Measurements from ENCODE around the gene NFX1. TPM values are rescaled to one million over a fixed set of nuclear protein-coding genes. Genes with fewer than 3 reads are reported as not detected.
"Not testable (repeated sequence)": the region's sequence is repeated elsewhere in the genome, so short reads cannot be mapped to it uniquely, and the experiment has no call there.

NFX1 gene
- total RNA-seq, 2 experiments from 2014 or later = 37.5 to 37.8 TPM

DNA sequence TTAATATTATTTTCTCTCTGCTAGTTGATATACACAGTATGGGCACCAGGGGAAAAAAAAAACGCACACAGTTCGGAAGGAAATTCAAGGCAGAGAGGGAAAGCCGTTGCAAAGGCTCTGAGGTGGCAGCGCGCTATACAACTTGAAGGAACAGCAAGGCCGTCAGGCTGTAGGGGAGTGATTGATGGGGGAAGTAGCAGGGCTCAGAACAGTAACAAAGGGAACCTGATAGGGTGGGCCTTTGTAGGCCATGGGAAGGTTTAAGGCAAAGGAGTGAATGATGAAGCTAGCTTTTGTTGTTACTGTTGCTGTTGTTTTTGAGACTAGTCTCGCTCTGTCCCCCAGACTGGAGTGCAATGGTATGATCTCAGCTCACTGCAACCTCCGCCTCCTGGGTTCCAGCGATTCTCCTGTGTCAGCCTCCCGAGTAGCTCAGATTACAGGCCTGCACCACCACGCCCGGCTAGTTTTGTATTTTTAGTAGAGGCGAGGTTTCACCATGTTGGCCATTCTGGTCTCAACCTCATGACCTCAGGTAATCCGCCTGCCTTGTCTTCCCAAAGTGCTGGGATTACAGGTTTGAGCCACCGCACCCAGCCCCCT is 85.0 kb downstream of the NFX1 start:
- Mint-ChIP-seq H3K36me3 (ENCODE audit: low read depth) (peaks cover 15% of the 10 kb centered on the region), H3K4me1 (peaks cover 14% of the 10 kb centered on the region), H3K9me3 (no peaks in the 10 kb centered on the region), H3K4me3 (no peak overlapping the region), H3K27ac (no peak overlapping the region), H3K27me3 (no peaks in the 10 kb centered on the region)
- ChIA-PET POLR2A (interaction anchor here (1.0 to 1.7 kb wide), 5 partner anchors 24 to 92 kb away, joined by 3 to 9 read pairs (median 5); partner anchors contain the start of genes AQP3 and NFX1), CTCF (interaction anchor here (0.6 to 7.0 kb wide), 33 partner anchors 10 to 388 kb away, joined by 3 to 91 read pairs (median 4); partner anchors contain the start of genes AQP3, NFX1 and NOL6)
- no peak for DNase-seq

DNA sequence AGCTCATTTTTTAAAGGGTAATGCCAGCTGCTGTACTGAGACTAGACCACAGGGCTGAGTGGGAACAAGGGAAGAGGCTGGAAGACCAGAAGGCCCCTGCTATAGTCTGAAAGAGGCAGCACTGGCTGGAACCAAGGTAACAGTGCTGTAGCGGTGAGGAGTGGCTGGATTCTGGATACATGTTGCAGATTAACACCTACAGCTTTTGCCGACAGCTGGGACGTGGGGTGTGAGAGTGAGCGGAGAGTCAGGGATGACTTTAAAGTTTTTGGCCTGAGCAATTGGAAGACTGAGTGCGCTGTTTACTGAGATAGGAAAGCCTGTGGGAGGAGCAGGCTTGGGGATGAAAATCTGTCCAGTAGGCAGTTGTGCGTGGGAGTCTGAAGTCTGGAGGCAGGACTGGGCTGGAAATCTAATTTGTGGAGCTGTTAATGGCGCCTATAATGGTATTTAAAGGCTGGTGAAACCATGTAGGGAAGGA is 85.6 kb downstream of the NFX1 start:
- Mint-ChIP-seq H3K9me3 (no peaks in the 10 kb centered on the region), H3K36me3 (ENCODE audit: low read depth) (peaks cover 12% of the 10 kb centered on the region), H3K4me1 (peaks cover 12% of the 10 kb centered on the region), H3K27me3 (no peaks in the 10 kb centered on the region), H3K4me3 (no peak overlapping the region), H3K27ac (no peak overlapping the region)
- DNase-seq = no peak
- CTCF ChIA-PET = interaction anchor here (1.1 to 7.0 kb wide), 19 partner anchors 12 to 122 kb away, joined by 3 to 91 read pairs (median 5); partner anchors contain the start of genes NFX1 and NOL6
- POLR2A ChIA-PET = interaction anchor here (1.5 to 1.6 kb wide), 3 partner anchors 23 to 72 kb away, joined by 4 to 8 read pairs (median 5); partner anchors contain the start of gene AQP3

DNA sequence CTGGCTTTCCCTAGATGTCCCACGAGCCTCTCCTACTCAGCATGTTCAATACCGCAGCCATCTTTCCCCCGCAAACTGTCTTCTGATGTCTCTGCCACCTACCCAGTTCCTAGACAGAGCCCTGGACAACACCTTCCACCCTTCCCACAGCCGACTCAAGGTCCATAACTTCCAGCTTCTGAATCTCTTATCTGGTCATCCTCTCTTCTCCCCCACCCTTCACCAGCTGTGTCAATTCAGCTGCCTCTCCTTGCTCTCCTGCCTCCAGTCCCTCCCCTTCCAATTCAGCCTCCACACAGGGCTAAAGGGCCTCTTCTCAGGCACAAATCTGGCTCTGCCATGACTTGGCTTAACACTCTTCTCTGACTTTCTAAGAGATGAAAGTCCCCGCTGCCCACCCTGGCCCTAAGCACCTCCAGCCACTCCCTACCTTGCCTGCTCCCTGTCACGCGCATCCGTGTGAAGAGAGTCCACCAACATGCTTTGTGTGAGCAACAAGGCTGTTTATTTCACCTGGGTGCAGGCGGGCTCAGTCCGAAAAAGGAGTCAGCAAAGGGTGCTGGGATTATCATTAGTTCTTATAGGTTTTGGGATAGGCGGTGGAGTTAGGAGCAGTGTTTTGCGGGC is 86.9 kb downstream of the NFX1 start:
- Mint-ChIP-seq H3K36me3 (ENCODE audit: low read depth) (peaks cover 2% of the 10 kb centered on the region), H3K27me3 (no peaks in the 10 kb centered on the region), H3K9me3 (no peaks in the 10 kb centered on the region), H3K4me1 (peaks cover 6% of the 10 kb centered on the region), H3K4me3 (no peak overlapping the region), H3K27ac (no peak overlapping the region)
- ChIA-PET POLR2A (no interaction called here), CTCF (interaction anchor here (4.0 to 7.0 kb wide), 2 partner anchors 75 to 88 kb away, joined by 35 to 91 read pairs; no protein-coding TSS in a partner anchor)
- DNase-seq = no peak

DNA sequence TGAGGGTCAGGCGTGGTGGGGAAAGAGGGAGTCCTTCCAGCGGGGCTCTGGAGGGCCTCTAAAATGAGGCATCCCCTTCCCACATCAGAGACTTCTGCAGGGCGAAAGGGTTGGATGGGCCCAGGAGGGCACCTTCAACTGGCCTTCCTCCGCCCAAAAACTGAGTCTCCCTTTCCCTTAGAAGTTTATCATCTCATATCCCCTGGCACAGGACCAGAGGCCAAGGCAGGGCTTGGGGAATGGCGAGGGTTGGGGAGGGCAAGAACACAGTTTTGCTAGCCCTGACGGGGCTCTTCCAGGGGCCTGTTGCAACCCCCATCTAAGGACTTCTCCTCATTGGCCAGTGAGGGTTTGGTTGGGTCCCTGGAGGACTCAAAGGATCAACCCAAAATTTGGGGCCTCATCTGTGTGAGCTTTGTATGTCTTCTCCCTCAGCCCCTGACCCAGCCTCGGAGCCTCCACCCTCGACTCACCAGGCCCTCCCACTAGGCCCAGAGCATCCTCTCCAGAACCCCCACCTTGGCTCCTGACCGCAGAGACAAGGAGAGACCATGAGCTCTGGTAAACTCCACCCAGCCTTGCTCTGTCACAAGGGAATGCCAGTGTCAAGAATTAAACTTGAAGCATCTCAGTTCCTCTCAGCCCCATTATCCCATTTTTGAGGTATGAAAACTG is 87.9 kb downstream of the NFX1 start:
- Mint-ChIP-seq H3K36me3 (ENCODE audit: low read depth) (peaks cover 2% of the 10 kb centered on the region), H3K4me3 (no peak overlapping the region), H3K9me3 (no peaks in the 10 kb centered on the region), H3K27me3 (no peaks in the 10 kb centered on the region), H3K27ac (no peak overlapping the region), H3K4me1 (peaks cover 6% of the 10 kb centered on the region)
- no peak for DNase-seq
- ChIA-PET CTCF (interaction anchor here (1.0 to 7.0 kb wide), 3 partner anchors 18 to 87 kb away, joined by 3 to 91 read pairs (median 3); no protein-coding TSS in a partner anchor), POLR2A (no interaction called here)

DNA sequence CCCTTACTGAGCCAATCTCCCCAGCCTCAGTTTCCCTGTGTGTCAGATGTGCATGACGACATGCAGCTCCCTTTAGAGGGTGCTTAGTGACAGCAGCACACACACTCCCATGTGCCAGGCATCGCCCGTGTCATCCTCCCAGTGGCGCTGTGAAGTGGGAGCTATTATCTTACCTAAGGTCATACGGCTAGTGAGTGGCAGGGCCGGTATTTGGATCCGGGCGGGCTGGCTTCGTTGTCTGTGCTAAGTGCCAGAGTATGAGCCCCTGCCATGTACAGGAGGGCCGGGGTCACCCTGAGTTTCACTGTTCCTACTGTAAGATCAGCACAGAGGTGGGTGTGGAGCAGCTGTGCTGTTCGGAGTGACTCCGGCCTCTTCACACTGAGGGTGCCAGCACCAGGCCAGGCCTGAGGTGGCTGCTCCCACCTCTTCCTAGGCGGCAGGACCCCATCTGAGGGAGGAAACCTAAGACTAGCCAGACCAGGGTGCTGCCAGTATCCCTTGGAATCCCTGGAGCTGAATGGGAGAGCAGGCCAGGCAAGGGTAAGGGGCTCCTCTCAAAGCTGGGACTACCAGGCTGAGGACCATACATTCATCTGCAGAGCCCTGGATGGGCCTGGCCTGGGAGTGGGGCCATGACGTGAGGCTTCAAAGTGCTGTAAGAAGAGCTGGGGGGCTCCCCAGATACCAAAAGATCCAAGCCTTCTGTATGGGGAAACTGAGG is 89.5 kb downstream of the NFX1 start:
- CTCF ChIA-PET = interaction anchor here (1.2 kb wide), 1 partner anchor 73 kb away, joined by 5 read pairs; no protein-coding TSS in a partner anchor
- DNase-seq = no peak

DNA sequence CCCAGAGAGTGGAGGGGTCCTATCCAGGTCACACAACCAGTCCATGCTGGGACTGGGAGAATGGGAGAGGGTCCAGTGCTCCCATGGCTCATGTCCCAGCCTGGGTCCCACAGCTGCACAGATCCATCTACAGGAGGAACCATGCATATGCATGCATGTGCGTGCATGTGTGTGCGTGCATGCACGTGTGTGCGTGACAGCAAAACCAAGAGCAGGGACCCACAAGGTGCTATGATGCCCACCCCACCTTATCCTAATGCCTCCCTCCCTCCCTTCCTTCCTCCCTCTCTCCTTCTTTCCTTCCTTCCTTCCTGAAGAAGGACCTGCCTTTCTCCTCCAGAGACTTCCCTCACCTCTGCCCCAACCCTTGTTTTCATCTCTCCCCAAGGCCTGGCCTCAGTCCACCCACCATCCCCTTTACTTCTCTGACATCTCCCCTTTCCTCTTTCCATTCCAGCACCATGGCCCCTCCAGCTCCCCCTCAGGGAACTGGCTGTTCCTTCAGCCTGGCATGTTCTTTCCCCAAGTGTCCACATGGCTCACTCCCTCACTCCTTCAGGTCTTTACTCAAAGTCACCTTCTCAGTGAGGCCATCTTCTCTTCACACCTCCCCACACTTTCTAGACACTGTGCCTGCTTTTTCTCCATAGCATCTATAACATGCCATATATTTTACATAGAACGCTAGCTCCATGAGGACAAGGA is 90.2 kb downstream of the NFX1 start:
- H3K4me3 Mint-ChIP-seq = no peak overlapping the region
- H3K4me1 Mint-ChIP-seq = no peaks in the 10 kb centered on the region

More for the DNA sequence above, 89.5 kb downstream of the NFX1 start:
- H3K9me3 Mint-ChIP-seq = no peaks in the 10 kb centered on the region
- peaks cover under 1% of the 10 kb centered on the region for H3K36me3 Mint-ChIP-seq (ENCODE audit: low read depth)
- no peaks in the 10 kb centered on the region for H3K27me3 Mint-ChIP-seq
- H3K4me1 Mint-ChIP-seq = peaks cover 3% of the 10 kb centered on the region
- no peak overlapping the region for H3K27ac Mint-ChIP-seq
- H3K4me3 Mint-ChIP-seq = no peak overlapping the region
- POLR2A ChIA-PET = no interaction called here

DNA sequence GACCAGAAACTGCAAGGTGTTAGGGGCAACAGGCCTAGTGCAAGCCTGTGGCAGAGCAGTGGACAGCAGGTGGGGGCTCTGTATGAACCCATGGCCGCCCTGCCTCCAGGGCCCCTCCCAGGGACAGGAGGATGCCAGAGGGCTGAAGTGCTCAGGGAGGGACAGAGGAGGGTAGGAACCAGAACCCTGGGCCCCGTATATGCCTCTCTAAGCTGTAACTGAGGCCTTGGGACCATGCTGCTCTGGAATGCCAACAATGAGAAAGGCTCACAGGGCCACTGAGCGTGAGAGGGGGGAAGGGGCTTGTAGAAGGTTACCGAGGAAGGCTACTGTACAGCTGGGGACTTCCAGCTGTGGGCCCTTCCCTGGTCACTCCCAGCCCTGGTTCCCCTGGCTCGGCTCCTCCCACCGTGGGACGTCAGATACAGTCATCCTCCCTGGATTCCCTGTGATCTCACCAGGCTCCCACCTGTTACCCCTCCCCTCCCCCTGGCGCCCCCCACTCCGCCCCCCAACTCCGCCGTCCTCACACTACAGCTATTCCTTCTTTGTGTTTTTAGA is 91.0 kb downstream of the NFX1 start:
- no peaks in the 10 kb centered on the region for H3K27me3 Mint-ChIP-seq
- H3K27ac Mint-ChIP-seq = no peak overlapping the region
- no peaks in the 10 kb centered on the region for H3K9me3 Mint-ChIP-seq
- no peaks in the 10 kb centered on the region for H3K36me3 Mint-ChIP-seq (ENCODE audit: low read depth)
- H3K4me3 Mint-ChIP-seq = no peak overlapping the region
- CTCF ChIA-PET = no interaction called here
- POLR2A ChIA-PET = no interaction called here
- H3K4me1 Mint-ChIP-seq = no peaks in the 10 kb centered on the region
- DNase-seq = no peak

More for the DNA sequence above, 90.2 kb downstream of the NFX1 start:
- Mint-ChIP-seq H3K9me3 (no peaks in the 10 kb centered on the region), H3K27ac (no peak overlapping the region), H3K36me3 (ENCODE audit: low read depth) (no peaks in the 10 kb centered on the region), H3K27me3 (no peaks in the 10 kb centered on the region)
- no peak for DNase-seq
- ChIA-PET CTCF (interaction anchor here (1.2 kb wide), 1 partner anchor 72 kb away, joined by 5 read pairs; no protein-coding TSS in a partner anchor), POLR2A (no interaction called here)

DNA sequence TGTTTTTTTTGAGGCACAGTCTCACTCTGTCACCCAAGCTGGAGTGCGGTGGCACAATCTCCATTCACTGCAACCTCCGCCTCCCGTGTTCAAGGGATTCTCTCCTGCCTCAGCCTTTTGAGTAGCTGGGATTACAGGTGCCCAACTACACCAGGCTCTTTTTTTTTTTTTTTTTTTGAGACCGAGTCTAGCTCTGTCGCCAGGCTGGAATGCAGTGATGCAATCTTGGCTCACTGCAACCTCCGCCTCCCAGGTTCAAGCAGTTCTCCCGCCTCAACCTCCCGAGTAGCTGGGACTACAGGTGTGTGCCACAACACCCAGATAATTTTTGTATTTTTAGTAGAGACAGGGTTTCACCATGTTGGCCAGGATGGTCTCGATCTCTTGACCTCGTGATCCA is 92.1 kb downstream of the NFX1 start:
- H3K36me3 Mint-ChIP-seq (ENCODE audit: low read depth); H3K27ac Mint-ChIP-seq; H3K4me1 Mint-ChIP-seq; H3K27me3 Mint-ChIP-seq; H3K9me3 Mint-ChIP-seq; DNase-seq; H3K4me3 Mint-ChIP-seq; POLR2A ChIA-PET: not testable (repeated sequence)
- CTCF ChIA-PET = interaction anchor here (0.7 kb wide), 1 partner anchor 114 kb away, joined by 3 read pairs; no protein-coding TSS in a partner anchor

DNA sequence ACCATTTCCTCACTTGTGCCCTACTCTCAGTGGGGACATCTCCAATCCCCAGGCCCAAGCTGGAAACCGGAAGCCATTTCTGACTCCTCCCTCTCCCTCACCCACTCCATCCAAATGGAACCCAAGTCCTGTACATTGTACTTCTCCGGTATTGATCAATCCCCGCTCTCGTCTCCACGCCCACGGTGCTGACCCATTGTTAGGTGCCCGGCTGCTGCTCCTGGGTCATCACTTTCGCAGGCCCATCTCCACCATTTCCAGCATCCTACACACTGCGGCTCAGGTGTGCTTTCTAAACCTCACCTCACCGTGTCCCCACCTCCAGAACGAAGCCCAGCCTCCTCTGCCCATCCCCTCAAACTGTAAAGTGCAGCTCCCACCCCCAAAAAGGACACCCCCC is 93.1 kb downstream of the NFX1 start:
- H3K27ac Mint-ChIP-seq; H3K4me3 Mint-ChIP-seq; H3K4me1 Mint-ChIP-seq; DNase-seq; H3K27me3 Mint-ChIP-seq; H3K9me3 Mint-ChIP-seq; POLR2A ChIA-PET; CTCF ChIA-PET; H3K36me3 Mint-ChIP-seq (ENCODE audit: low read depth): not testable (repeated sequence)

DNA sequence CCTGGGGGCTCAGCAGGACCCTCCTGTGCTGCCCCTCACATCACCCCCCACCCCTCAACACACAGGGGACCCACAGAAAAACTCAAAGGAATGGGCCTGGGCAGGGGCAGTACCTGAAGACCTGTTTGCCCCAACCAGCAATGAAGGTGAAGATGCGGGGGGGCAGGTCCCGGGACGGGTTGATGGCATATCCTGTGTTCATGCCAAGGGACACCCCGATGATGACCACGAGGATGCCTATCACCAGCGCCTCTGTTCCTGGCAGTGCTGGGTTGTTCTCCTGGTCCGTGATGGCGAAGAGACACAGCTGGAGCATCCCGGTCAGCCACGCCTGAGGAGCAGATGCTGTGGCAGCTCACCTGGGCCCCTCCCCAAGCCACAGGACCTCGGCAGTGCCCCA is 95.2 kb downstream of the NFX1 start:
- POLR2A ChIA-PET; H3K27ac Mint-ChIP-seq; CTCF ChIA-PET; H3K4me1 Mint-ChIP-seq; H3K9me3 Mint-ChIP-seq; H3K4me3 Mint-ChIP-seq; DNase-seq; H3K27me3 Mint-ChIP-seq; H3K36me3 Mint-ChIP-seq (ENCODE audit: low read depth): not testable (repeated sequence)

DNA sequence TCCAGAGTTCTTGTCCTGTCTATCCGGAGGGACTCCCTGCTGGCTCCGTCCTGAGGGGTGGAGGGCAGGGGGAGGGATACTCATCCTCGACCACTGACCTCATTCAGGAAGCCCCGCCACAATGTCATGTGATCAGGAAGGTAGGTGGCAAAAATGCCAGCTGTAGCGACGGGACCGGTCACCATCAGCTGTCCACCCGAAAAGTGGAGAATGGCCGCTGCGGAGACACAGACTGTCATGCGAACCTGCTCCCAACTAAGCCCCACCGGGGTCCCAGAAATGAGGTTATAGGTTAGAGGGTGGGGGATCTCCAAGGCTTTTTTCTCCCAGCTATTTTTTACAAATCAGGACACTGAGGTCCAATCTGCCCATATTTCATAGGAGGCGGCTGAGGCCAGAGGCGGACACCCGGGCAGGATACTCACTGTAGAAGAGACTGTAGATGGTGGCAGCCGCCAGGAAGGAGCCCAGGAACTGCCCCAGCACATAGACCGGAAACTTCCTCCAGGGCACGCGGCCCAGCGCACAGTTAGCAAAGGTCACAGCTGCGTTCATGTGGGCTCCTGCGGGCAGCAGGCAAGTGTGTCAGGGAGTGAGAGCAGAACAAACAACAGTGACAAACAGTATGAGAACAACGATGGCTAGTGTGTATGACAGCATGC is 95.8 kb downstream of the NFX1 start:
- H3K36me3 Mint-ChIP-seq (ENCODE audit: low read depth); H3K9me3 Mint-ChIP-seq; H3K4me3 Mint-ChIP-seq; POLR2A ChIA-PET; H3K27ac Mint-ChIP-seq; DNase-seq; H3K27me3 Mint-ChIP-seq; H3K4me1 Mint-ChIP-seq: not testable (repeated sequence)
- CTCF ChIA-PET = interaction anchor here (1.1 kb wide), 1 partner anchor 11 kb away, joined by 3 read pairs; no protein-coding TSS in a partner anchor

DNA sequence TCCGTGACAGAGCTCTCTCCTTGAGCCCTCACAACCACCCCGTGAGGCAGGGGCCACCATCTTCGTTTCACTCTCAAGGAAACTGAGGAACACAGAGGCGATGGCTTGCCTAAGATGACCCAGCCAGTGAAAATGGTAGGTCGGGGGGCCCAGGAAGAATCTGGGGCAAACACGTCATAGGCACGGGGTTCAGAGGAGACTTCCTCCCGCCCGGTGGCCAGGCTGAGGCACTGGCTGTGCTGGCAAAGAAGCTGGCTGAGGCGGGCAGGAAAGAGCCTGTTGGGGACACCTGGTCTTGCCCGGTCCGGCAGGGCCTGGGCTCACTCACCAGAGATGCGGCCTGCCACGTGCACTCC is 96.3 kb downstream of the NFX1 start:
- H3K9me3 Mint-ChIP-seq; DNase-seq; H3K27ac Mint-ChIP-seq; H3K4me1 Mint-ChIP-seq; H3K4me3 Mint-ChIP-seq; H3K36me3 Mint-ChIP-seq (ENCODE audit: low read depth); H3K27me3 Mint-ChIP-seq; POLR2A ChIA-PET: not testable (repeated sequence)
- CTCF ChIA-PET = interaction anchor here (1.1 kb wide), 1 partner anchor 11 kb away, joined by 3 read pairs; no protein-coding TSS in a partner anchor

All from activated CD4-positive, alpha-beta memory T cell treated with anti-CD3 and anti-CD28 coated beads, Interleukin-2, amount 10 ng/mL, durations not matched to agents 7 days and 5 days (primary cell).